ENCODE results near the gene LYPLAL1. TPM values are rescaled to one million over a fixed set of nuclear protein-coding genes. Genes with fewer than 3 reads are reported as not detected.

The LYPLAL1 gene
- polyA plus RNA-seq, 1 of the 3 experiments (the other 2 are of a cell fraction) = 11.2 TPM

DNA sequence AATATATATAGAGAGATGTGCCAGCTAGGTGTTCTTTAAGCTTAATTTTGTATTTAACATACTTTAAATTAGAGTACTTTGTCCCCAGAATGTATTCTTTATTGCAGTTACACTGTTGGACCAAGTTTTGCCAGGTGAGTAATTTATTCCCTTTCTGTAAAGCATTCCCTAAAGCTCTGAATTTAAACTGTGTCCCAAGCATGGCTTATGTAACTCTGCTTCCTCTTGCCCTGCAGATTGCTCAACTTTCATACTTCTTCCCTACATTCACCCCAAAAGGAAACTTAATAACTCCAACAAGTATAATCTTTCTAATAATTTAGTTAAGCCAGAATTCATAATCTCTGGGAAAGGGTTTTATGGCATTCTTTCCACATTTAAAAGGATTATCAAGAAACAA lies 5.6 kb downstream of the LYPLAL1 start:
- TF ChIP-seq TEAD4 (IDR thresholded peaks at IDR 0.05; ENCODE audit: borderline replicate concordance, insufficient read depth) (no peak), SMC3 (IDR thresholded peaks at IDR 0.05; ENCODE audit: low read depth, low read length) (no peak), RFX5 (IDR thresholded peaks at IDR 0.05; ENCODE audit: low read length) (no peak), MEF2A (IDR thresholded peaks at IDR 0.05; ENCODE audit: borderline replicate concordance, low read depth) (no peak), CHD2 (IDR thresholded peaks at IDR 0.05; ENCODE audit: low read length, partially characterized antibody) (no peak), NFIC (IDR thresholded peaks at IDR 0.05; ENCODE audit: borderline replicate concordance) (no peak), GATA2 (CRISPR knock-in tag; IDR thresholded peaks at IDR 0.05) (no peak), GABPA (IDR thresholded peaks at IDR 0.05; ENCODE audit: low read depth) (no peak), FOXM1 (IDR thresholded peaks at IDR 0.05; ENCODE audit: low read depth) (no peak), JUND (IDR thresholded peaks at IDR 0.05) (no peak)
- TF ChIP-seq, protein P1, sequence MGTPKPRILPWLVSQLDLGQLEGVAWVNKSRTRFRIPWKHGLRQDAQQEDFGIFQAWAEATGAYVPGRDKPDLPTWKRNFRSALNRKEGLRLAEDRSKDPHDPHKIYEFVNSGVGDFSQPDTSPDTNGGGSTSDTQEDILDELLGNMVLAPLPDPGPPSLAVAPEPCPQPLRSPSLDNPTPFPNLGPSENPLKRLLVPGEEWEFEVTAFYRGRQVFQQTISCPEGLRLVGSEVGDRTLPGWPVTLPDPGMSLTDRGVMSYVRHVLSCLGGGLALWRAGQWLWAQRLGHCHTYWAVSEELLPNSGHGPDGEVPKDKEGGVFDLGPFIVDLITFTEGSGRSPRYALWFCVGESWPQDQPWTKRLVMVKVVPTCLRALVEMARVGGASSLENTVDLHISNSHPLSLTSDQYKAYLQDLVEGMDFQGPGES (IDR thresholded peaks at IDR 0.05; ENCODE audit: low read depth, low read length) = no peak
- TF ChIP-seq, protein P2, sequence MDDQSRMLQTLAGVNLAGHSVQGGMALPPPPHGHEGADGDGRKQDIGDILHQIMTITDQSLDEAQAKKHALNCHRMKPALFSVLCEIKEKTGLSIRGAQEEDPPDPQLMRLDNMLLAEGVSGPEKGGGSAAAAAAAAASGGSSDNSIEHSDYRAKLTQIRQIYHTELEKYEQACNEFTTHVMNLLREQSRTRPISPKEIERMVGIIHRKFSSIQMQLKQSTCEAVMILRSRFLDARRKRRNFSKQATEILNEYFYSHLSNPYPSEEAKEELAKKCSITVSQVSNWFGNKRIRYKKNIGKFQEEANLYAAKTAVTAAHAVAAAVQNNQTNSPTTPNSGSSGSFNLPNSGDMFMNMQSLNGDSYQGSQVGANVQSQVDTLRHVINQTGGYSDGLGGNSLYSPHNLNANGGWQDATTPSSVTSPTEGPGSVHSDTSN (IDR thresholded peaks at IDR 0.05) = no peak
- TF ChIP-seq, protein P3, sequence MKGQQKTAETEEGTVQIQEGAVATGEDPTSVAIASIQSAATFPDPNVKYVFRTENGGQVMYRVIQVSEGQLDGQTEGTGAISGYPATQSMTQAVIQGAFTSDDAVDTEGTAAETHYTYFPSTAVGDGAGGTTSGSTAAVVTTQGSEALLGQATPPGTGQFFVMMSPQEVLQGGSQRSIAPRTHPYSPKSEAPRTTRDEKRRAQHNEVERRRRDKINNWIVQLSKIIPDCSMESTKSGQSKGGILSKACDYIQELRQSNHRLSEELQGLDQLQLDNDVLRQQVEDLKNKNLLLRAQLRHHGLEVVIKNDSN (IDR thresholded peaks at IDR 0.05; ENCODE audit: borderline replicate concordance, low read depth) = no peak
- TF ChIP-seq, protein P4, sequence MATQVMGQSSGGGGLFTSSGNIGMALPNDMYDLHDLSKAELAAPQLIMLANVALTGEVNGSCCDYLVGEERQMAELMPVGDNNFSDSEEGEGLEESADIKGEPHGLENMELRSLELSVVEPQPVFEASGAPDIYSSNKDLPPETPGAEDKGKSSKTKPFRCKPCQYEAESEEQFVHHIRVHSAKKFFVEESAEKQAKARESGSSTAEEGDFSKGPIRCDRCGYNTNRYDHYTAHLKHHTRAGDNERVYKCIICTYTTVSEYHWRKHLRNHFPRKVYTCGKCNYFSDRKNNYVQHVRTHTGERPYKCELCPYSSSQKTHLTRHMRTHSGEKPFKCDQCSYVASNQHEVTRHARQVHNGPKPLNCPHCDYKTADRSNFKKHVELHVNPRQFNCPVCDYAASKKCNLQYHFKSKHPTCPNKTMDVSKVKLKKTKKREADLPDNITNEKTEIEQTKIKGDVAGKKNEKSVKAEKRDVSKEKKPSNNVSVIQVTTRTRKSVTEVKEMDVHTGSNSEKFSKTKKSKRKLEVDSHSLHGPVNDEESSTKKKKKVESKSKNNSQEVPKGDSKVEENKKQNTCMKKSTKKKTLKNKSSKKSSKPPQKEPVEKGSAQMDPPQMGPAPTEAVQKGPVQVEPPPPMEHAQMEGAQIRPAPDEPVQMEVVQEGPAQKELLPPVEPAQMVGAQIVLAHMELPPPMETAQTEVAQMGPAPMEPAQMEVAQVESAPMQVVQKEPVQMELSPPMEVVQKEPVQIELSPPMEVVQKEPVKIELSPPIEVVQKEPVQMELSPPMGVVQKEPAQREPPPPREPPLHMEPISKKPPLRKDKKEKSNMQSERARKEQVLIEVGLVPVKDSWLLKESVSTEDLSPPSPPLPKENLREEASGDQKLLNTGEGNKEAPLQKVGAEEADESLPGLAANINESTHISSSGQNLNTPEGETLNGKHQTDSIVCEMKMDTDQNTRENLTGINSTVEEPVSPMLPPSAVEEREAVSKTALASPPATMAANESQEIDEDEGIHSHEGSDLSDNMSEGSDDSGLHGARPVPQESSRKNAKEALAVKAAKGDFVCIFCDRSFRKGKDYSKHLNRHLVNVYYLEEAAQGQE (IDR thresholded peaks at IDR 0.05; ENCODE audit: low read depth, low read length) = no peak
- no peak for DNase-seq
- Histone ChIP-seq H3K9me3 (0 out of 2 replicates have a peak, but pooled peaks cover 1% of the 10 kb centered on the region), H3K4me1 (ENCODE audit: control insufficient read depth in 1 of 2, insufficient read depth in 2 of 2, low read depth in 1 of 2, low read length in 1 of 2) (peaks cover 12 to 15% of the 10 kb centered on the region in 2 experiments; a peak in 3 of 4 replicates), H3F3A (replicated peaks; ENCODE audit: insufficient read depth) (peaks cover 3% of the 10 kb centered on the region), H3K4me2 (no peak overlapping the region), H2AFZ (ENCODE audit: low read depth) (no peak overlapping the region), H3K36me3 (replicated peaks in 1 of 2; ENCODE audit: control insufficient read depth in 1 of 2, insufficient read depth in 2 of 2, low read length in 1 of 2) (peaks cover 41 to 63% of the 10 kb centered on the region in 2 experiments), H3K9me2 (no peaks in the 10 kb centered on the region), H3K27ac (ENCODE audit: low read depth in 2 of 2, low read length in 1 of 2) (no peak overlapping the region), H3K9ac (no peak overlapping the region), H3K4me3 (ENCODE audit: low read depth in 2 of 2, low read length in 1 of 2) (no peak overlapping the region), H3K79me2 (ENCODE audit: insufficient read depth) (peaks cover 51% of the 10 kb centered on the region), H4K20me1 (ENCODE audit: insufficient read depth) (no peaks in the 10 kb centered on the region), H3K27me3 (ENCODE audit: insufficient read depth) (no peaks in the 10 kb centered on the region)
- ChIA-PET CTCF (interaction anchor here (0.6 to 1.4 kb wide), 3 partner anchors 244 to 634 kb away, joined by 3 to 4 read pairs (median 3); no protein-coding TSS in a partner anchor), POLR2A (interaction anchor here (0.6 kb wide), 1 partner anchor 62 kb away, joined by 3 read pairs; no protein-coding TSS in a partner anchor)
